Epithelial cell of proximal tubule (primary cell): ENCODE measurements around the gene ITGB5. TPM values are rescaled to one million over a fixed set of nuclear protein-coding genes. Genes with fewer than 3 reads are reported as not detected.

Source experiments
- DNase-seq: peaks from one replicate; pipeline ENCODE4 v3.0.0-alpha.2; 2011; ENCODE audit warnings: low read depth
- H3K4me3 ChIP-seq: 2 replicates; pipeline ENCODE4 v1.5.1; 2011; ENCODE audit warnings: low read depth, mild to moderate bottlenecking, low read length
- CTCF ChIP-seq: conservative IDR thresholded peaks from 2 replicates; pipeline ENCODE4 v1.5.1; 2012; ENCODE audit warnings: low read depth, mild to moderate bottlenecking, low read length
- total RNA-seq: library from RNA; depleted of rRNA; stranded (reverse); fragments of >200 nt; gene quantifications from 2 replicates; pipeline ENCODE4 v1.2.3, GENCODE V29; 2015

Gene ITGB5
- total RNA-seq, 1 donor from 2014 or later, result 141 TPM

GRCh38 chr3:124799676-124800075, 87.5 kb downstream of the ITGB5 start:
- TF ChIP-seq CTCF, result no peak

GRCh38 chr3:124797426-124797945, 89.7 kb downstream of the ITGB5 start:
- DNase-seq, result no peak
- no peak for TF ChIP-seq CTCF
- H3K4me3 ChIP-seq, result no peak overlapping the region

More at GRCh38 chr3:124799676-124800075, 87.5 kb downstream of the ITGB5 start:
- H3K4me3 ChIP-seq, result no peak overlapping the region
- no peak for DNase-seq

- H3K4me3 ChIP-seq, result no peak overlapping the region
- no peak for TF ChIP-seq CTCF
- DNase-seq, result no peak
These were observed 90.7 kb downstream of the ITGB5 start for GRCh38 chr3:124796477-124796876.

- no peak for TF ChIP-seq CTCF
- no peak for DNase-seq
- H3K4me3 ChIP-seq, result no peak overlapping the region
These were observed 94.0 kb downstream of the ITGB5 start for GRCh38 chr3:124793054-124793739.

GRCh38 chr3:124792341-124793040, 94.7 kb downstream of the ITGB5 start:
- H3K4me3 ChIP-seq, result no peak overlapping the region
- no peak for TF ChIP-seq CTCF
- no peak for DNase-seq

- no peak for TF ChIP-seq CTCF
- no peak for DNase-seq
- H3K4me3 ChIP-seq, result no peak overlapping the region
These were observed 95.5 kb downstream of the ITGB5 start for GRCh38 chr3:124791639-124792151.
